D341Med (cell line): ENCODE results near the gene MEX3A.

ENCODE experiments used
- DNase-seq: peaks from one replicate; pipeline ENCODE4 v3.0.0; 2012; ENCODE audit warnings: low spot score

Gene MEX3A

DNA sequence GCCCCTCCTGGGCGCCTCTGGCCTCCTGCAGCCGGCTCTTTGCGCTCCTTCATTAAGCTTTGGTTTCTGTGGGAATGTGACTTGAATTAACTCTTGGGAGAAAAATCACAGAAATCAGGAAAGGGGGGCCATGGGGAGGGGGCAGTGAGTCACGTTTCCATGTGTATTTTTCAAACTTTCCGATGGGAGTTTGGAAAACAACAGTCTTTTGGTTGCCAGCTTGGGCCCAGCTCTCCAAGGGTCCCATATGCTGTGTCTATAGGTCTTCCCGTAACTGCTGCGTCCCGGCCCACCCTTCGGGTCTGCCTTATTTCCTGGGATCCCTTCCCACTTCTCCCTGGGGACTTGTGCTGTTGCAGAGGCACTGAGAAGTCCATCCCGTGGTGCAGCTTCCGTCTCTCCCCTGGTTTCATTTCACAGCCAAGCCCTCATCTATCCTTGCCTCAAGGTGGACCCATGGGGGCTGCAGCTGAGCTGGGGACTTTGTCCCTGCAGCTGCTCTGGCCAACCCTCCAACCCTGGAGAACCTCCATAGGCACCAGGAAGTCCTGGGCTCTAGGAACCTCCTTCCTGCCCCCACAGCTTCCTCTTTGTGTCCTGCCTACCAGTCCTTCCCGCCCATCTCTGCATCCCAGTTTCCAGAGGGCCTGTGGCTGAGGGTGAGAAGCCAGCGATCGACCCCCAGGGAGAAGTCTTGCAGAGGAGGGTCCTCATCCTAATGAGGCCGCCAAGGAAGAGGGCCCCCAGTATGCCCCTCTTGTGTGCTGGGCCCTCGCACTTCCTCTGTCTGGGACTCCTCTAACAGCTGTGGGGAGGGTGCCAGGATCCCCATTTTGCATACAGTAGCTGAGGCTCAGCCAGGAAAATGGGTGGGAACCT, 20.6 kb upstream of the MEX3A start:
- DNase-seq: no peak

DNA sequence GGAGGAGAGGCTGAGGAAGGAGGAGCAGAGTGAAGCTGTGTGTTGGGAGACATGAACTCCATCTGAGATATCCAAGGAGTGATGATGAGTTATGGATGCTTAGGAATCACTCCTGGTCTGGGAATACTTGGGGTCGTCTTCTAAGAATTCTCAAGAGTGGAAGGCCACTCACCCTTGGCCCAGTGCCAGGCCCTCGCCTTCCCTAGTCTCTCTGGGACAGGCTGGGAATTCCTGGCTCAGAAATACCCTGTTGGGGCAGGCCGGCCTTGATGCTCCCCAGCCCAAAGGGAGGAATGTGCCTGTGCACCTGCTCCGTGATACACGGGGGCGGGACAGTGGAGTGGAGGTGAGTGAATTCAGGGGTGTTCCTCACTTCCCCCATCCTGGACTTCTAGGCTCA, 19.6 kb upstream of the MEX3A start:
- DNase-seq: no peak

DNA sequence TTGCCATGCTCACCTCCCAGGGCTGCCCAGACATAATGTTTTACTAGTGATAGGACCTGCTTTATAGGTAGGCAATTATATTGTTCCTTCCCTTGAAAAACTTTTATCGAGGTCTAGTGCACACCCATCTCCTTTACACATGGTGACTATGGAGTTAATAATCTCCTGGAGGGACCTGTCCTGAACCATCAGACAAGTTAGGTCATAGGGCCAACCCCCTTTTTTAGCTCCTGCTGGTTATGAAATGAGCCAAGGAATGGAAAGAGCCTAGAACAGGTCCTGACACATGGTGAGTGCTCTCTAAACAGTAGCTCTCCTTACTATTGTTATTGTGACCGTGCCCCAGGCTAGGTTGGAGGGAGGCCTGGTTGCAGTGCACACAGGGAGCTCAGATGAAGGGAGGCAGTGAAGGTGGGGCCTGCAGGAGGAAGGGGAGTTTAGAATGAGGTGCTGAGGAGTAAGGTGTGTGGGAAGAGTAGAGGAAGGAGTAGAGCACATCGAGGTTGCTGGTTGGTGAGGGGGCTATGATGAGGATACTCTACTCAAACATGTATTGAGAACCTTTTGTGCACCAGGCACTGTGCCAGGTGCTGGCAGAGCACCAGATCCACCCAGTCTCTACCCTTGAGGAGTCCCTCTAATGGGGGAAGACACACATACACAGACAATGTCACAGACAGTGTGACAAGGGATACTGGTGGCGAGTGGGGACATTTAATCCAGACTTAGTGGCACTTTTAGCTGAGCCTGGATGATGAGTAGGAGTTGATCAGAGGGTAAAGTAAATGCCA, 18.1 kb upstream of the MEX3A start:
- no peak for DNase-seq

DNA sequence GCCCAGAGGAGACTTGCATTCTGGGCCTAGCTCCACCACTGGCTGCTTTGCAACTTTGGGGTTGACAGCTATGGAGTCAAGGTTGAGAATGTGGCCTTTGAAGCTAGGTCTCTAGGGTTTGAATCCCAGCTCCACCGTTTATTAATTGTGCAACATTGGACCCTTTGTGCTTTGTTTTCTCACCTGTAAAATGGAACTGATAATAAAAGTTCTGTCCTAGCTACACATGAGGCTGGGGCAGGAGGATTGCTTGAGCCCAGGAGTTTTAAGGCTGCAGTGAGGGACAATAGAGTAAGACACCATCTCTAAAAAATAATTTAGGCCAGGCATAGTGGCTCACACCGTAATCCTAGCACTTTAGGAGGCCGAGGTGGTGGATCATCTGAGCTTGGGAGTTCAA, 17.0 kb upstream of the MEX3A start:
- no peak for DNase-seq

DNA sequence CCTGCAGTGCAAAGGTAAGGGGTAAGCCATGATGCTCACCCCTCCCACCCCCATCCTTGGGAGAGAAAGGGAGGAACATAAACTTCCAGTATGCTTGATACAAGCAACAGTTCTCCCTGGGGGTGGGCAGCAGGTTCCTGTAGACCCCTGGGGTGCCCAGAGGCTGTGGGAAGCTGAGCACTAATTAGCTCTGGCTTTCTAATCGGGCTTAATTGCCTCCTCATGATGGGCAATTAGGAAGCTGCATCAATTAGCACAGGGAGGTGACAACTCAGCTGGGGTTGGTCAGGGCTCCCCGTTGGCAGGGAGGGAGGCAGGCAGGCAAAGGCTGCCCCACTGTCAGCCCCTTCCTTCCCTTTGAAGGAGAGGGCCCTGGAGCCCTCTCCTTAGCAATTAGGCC, 16.5 kb upstream of the MEX3A start:
- no peak for DNase-seq

DNA sequence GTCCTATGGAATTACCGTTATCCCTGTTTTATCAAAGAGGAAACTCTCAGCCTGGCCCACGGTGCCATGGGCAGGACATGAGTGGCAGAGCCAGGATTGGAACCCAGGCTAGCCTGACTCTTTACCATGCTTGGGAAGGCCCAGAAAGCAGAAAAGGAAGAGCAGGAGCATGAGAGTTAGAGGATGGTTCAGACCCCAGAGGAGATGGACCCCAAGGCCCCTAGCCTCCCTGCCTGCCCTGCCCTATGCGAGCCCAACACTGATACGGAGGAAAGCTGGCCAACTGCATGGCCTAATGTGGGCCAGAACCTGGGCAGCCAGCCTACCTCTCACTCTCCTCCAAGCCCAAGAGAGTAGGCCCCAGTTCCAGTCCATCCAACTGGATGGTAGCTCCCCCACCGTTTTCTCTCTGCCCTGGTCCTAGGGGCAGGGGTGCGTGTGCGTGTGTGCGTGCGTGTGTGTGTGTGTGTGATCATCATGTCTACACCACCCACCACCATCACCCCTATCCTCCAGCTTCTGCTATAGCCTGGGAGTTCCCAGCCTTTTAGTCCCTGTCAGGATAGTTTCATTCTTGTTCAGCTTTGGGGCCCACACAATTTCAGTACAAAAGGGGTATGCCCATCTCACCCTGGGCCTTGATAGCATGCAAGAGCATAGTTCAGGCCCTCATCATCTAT, 15.4 kb upstream of the MEX3A start:
- no peak for DNase-seq

DNA sequence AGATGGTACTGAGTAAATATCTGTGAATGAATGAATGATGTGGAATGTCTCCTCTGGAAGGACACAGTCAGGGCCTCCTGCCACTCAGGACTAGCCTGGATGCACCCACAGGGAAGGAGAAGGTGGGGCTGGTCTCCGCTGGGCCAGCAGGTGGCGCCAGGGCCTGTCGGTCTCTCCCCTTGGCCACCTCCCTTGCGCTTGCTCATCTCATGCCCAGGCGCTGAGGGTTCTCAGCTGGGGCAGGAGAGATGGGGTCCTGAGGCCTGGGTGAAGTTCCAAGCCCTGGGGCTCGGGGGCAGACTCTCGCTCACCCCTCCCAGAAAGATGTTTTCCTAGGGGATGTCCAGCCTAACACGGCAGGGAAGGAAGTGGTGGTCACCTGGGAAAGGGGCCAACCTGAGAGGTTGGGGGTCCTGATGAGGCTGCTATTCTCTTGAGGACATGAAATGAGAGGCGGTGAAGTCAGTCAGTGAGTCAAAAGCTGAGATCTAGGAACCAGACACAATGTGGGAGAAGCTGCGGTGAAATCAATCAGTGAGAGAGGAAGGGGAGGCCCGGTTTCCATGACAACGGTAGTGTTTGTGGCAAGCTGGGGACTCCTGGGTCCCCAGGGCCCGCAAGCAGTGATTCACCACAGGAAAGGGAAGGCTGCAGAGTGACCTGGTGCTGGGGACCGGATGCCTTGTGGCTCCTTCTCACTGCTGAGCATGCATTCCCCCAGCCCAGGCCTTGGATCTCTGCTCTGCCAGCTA, 14.6 kb upstream of the MEX3A start:
- peak; percentile 93 for DNase-seq

DNA sequence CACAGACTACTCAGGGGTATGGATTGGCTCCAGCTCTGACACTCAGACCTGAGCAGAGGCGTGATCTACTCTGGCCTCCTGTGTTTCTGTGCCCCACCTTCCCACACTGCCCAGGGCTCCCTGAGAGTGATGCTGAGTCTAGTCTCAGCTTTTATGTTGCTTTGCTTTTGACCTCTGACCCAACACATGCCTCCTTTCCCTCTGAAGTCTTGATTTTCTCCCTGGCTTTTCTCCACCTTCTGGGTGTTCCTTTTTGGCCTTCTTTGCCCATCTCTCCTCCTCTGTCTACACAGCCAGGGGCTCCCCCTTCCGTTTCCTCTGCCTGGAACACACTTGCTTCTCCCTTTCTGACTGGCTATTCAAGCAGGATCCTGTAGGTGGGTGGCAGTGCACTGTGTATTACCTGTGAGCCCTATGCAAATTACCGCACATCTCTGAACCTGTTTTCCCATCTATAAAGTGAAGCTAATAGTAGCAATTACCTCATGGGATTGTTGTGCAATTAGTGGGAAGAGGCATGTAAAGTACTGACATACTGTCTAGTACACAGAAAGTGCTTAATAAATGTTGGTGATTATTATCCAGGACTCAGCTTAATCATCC, 13.7 kb upstream of the MEX3A start:
- no peak for DNase-seq

DNA sequence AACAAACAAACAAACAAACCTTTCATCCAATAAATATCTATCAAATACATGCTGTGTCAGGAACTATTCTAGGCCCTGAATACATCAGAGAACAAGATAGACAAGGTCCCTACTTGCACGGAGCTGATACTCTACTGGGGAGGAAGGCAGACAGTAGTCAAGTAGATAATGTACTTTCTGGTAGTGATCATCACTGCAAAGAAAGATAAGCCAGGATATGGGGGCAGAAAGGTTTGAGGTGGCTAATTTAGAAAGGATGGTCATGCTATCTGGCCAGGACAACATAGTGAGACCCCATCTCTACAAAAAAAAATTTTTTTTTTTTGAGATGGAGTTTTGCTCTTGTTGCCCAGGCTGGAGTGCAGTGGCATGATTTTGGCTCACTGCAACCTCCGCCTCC, 9.3 kb upstream of the MEX3A start:
- DNase-seq: no peak

DNA sequence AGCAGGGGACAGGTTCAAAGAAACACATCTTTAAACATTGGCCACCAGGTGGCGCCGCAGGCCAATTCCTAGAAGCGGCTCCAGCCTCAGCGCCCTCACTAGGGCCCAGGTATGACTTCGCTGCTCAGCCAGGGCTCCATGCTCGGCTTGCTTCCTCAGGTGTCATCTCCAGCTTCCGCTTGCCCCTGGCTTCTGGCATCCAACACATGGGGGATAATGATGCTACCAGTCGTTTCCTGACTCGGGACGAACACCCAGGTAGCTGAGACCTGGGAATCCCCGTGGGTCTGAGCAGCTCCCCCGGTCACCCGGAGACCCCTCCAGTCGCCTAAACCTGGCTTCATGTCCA, 8.5 kb upstream of the MEX3A start:
- DNase-seq: peak; percentile 89

DNA sequence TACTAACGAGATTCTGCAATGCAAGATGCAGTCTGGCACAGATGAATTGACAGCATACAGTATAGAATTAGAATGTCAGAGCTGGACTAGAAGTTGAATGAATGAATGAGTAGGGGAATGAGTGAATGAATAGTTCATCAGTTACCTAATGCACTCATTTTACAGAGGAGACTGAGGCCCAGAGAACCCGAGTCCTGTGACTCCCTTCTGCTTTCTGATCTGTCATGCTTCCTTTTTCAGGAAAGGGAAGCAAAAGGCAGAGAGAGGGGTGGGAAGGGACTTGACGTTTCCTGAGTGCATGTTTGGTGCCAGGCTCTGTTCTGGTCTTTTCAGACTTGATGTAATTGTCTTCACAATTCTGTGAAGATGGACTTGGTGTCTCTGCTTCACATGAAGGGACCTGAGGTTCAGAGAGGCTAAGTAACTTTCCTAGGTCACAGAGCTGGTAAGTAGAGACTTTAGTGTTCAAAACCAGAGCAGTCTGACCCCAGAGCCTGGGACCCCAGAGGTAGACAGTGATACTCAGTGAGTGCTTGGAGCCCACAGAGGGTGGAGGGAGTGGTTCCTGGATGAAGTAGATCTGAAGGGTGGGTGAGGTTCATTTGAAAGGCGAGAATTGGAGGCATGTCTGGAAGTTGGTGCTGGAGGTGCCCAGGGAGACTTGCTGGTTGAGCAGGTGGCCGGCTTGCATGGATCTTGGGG, 8.0 kb upstream of the MEX3A start:
- DNase-seq: no peak

DNA sequence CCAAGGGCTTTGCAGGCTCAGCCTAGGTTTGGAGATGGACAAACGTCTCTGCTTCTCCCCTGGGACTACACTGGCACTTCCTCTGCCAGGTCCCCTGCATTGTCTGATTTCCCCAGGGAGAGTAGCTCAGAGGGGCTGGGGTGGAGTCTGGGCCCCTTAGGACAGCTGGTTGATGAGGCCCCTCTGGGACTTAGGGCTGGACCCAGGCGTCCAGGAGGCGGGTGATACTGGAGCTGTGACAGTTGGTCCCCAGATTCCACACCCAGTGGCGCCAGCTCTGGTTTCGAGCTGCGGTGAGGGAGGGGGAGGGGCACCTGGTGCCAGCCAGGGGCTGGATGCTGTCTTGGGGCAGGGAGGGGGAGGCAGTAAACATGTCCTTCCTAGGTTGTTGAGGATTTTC, 7.4 kb upstream of the MEX3A start:
- peak; percentile 97 for DNase-seq

DNA sequence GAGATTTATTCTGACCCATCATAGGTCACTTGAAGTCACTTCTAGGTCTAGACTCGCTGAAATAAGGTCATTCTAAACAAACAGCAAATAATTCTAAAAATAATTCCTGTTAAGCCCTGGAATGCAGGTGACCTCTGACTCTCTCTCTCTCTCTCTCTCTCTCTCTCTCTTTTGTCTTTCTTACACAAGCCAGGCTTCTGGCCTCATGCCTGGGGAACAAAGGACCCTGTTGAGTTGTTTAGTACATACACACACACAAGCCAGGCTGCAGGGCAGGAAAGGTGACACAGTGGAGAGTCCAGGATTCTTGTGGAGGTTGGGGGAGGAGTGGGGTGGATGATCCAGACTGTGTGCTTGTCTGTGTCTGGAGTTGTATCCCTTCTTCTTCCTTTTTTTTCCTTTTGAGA, 4.0 kb upstream of the MEX3A start:
- no peak for DNase-seq

DNA sequence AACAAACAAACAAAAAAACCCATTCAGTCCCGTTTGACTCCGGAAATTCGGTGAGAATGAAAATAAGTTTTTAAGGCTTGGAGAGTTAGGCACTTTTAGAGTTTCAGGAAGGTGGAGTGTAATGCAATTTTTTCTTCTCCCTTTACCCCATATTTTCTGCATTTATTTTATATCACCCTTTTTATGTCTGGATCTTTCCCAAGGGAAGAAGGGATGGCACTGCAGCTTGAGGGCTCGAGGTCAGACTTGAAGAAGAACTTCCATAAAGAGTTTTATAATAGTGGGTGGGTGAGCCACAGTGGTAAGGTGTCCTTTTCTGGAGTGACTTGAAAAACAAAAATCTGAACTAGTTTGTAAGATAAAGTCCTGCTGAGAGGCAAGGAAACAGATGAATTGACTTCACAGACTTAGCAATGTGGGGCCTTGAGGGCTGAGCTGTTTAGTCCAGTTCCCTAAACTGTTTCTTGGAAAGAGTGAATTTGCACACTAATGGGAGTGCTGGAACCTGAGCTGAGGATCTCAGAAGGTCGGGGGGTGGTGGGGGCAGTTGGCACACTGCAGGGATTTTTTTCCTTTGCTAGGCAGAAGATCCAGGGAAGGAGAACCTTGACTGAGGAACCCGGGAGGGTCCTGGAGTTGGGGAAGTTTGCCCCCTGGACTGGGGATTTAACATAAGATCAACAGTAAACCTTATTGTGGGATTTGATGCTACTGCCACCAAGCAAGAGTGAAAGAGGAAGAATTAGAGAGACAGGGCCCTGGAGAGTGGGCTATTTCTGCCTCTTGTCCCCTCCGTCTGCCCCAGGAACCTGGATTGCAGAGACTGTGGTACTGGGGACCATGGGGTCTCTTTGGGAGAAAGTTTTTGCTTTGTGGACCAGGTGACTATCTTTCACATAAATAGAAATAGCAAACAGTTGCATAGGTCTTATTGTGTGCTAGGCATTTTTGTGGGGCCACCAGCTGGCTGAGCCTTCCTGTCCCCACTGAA, 1.8 kb upstream of the MEX3A start:
- DNase-seq: no peak

DNA sequence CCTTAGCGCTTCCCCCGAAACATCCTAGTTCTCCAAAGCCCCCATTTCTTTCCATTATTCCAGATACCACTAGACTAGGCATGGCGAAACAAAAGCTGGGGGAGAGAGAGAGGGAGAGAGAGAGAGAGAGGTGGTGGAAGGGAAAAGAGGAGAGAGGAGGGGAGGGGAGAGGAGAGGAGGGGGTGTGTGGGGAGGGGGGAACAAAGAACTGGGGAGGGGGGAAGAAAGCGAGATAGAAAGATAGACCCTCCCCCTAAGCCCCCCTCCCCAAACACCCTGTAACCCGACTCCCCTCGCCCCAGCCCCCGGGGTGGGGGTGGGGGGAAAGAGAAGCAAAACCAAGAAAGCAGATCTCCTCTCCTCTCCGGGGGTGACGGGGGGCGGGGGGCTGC, 352 bp downstream of the MEX3A start:
- no peak for DNase-seq

DNA sequence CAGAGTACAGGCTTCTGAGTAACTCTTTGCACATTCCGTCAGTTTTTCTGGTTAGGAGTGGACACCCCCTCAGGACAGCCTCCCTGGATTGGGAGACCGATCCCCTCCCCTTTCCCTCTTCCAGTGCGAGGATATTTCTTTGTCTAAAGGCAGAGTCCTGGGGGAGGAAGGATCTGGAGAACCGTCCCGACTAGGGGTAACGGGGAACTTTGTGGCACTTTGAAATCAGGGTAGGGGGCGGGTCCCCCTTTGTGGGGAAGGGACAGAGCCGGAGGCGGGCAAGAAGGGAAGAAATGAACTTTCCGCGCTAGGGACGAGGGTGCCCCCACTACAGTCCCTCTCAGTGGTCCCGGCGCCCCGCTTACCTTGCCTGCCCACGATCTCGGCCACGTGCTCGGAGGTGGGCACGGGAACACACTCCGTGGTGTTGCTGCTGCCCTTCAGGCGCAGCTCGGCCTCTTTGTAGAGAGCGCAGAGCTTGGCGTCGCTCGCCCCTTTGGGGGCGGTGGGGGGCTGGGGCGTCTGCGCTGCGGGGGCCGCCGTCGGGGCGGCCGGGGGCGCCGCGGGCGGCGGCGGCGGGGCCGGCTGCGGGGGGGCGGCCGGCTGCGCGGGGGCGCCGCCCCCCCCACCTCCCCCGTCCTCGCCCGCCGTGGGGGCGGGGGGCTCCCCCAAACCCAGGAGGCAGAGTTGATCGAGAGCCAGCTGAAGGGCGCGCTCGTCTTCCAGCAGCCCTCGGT, 917 bp downstream of the MEX3A start:
- peak; percentile 55 for DNase-seq

DNA sequence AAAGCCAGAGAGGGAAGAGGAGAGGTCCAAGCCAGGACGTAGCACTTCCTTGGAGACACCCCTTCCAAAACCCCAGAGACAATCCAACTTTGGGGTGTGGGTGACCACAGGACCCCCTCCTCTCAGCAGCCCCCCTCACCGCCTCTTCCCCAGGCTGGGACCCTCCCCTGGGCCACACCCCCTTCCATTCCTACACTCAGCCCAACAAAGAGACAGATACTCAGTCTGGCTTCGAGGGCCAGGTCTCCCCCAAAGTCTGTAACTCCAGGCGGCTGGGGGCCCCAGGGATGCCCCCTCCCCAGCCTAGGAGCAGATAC, 1.4 kb downstream of the MEX3A start:
- DNase-seq: peak; percentile 52

DNA sequence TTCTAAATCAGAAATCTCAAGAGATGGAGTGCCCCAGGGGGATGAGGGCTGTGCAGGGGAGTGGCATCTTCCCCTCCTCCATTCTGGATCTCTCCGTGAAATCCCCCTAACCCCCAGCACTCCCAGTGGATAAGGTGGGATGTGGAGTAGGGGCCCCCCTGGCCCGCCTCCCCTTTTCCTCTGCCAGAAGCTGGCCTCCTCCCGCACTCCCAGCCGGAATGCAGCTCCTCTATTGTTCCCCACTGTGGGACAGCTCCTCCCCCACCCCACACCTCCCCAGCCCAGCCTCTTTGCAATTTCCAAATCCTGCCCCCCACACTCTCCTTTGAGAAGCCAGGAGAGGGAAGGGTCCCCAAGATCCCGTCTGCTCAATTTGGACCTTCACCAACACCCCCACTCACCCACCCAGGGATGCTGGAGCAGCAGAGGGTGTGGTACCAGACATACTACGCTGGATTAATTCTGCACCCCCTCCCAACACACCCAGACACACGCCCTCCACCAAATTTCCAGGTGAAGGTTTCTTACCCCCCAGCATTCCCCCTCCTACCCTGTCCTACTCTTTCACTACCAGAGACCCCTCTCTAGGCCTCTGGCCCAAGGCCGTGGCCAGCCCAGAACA, 1.9 kb downstream of the MEX3A start:
- DNase-seq: peak; percentile 66

DNA sequence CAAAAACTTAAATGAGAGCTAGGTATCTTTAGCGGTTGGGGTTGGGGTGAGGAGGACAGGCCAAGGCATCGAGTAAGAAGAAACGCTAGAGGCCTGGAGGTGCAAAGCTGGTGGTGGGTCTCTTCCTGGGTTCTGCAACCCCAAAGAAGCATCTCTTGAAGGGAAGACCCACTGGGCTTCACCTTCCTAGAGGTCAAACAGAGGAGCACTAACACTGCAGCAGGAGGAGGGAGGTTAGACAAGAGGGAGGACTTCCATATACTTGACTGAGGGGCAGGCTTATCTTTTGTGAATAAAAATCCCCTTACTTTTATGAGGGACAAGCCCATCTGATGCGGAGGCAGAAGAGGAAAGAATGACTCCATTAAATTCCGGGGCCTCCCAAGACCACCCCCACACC, 2.5 kb downstream of the MEX3A start:
- no peak for DNase-seq
